HEK293 (cell line): Measurements from ENCODE around the gene ATP6V0A4.

Experiments
- AEBP2 ChIP-seq: fragments of 450-650 bp; formaldehyde crosslinking; IDR thresholded peaks from 2 replicates; pipeline ENCODE4 v1.5.1; 2016; ENCODE audit warnings: missing biosample characterization, missing genetic modification characterization, borderline replicate concordance
- GLI2 ChIP-seq: fragments of 450-650 bp; formaldehyde crosslinking; IDR thresholded peaks from 2 replicates; pipeline ENCODE4; 2017; ENCODE audit warnings: missing biosample characterization, missing genetic modification characterization, low read depth, borderline replicate concordance
- HOXC10 ChIP-seq: sonication (generic); formaldehyde crosslinking; IDR thresholded peaks from 2 replicates; pipeline ENCODE4 v1.8.1; 2023; ENCODE audit warnings: mild to moderate bottlenecking, missing genetic modification reagents
- INSM2 ChIP-seq: fragments of 450-650 bp; formaldehyde crosslinking; IDR thresholded peaks from 2 replicates; pipeline ENCODE4 v1.5.1; 2016; ENCODE audit warnings: missing biosample characterization, missing genetic modification characterization
- OSR2 ChIP-seq: fragments of 450-650 bp; formaldehyde crosslinking; IDR thresholded peaks from 2 replicates; pipeline ENCODE4 v1.5.1; 2016; ENCODE audit warnings: missing biosample characterization, missing genetic modification characterization
- REST ChIP-seq: fragments of 450-650 bp; formaldehyde crosslinking; IDR thresholded peaks from 2 replicates; pipeline ENCODE4 v1.5.1; 2016; ENCODE audit warnings: missing biosample characterization, missing genetic modification characterization
- SP3 ChIP-seq: fragments of 450-650 bp; formaldehyde crosslinking; IDR thresholded peaks from 2 replicates; pipeline ENCODE4 v1.5.1; 2016; ENCODE audit warnings: missing biosample characterization, missing genetic modification characterization
- TRIM28 ChIP-seq: IDR thresholded peaks from 2 replicates; pipeline ENCODE4 v1.6.1; 2011; ENCODE audit warnings: low read length, control low read depth, borderline replicate concordance
- ZBTB8A ChIP-seq: fragments of 450-650 bp; formaldehyde crosslinking; IDR thresholded peaks from 2 replicates; pipeline ENCODE4 v1.5.1; 2016; ENCODE audit warnings: missing biosample characterization, missing genetic modification characterization
- ZNF114 ChIP-seq: fragments of 450-650 bp; formaldehyde crosslinking; IDR thresholded peaks from 2 replicates; pipeline ENCODE4 v1.5.0; 2017; ENCODE audit warnings: missing biosample characterization, missing genetic modification characterization
- ZNF223 ChIP-seq: fragments of 450-650 bp; formaldehyde crosslinking; IDR thresholded peaks from 2 replicates; pipeline ENCODE4 v1.5.1; 2016; ENCODE audit warnings: missing biosample characterization, missing genetic modification characterization
- ZNF311 ChIP-seq: fragments of 450-650 bp; formaldehyde crosslinking; IDR thresholded peaks from 2 replicates; pipeline ENCODE4 v1.5.1; 2017; ENCODE audit warnings: missing biosample characterization, missing genetic modification characterization, borderline replicate concordance
- ZNF324 ChIP-seq: fragments of 450-650 bp; formaldehyde crosslinking; IDR thresholded peaks from 2 replicates; pipeline ENCODE4 v1.5.1; 2016; ENCODE audit warnings: missing biosample characterization, missing genetic modification characterization
- ZNF341 ChIP-seq: fragments of 450-650 bp; formaldehyde crosslinking; IDR thresholded peaks from 2 replicates; pipeline ENCODE4; 2016; ENCODE audit warnings: low read depth, missing biosample characterization, missing genetic modification characterization
- ZNF510 ChIP-seq: fragments of 450-650 bp; formaldehyde crosslinking; IDR thresholded peaks from 2 replicates; pipeline ENCODE4 v1.5.1; 2018; ENCODE audit warnings: mild to moderate bottlenecking, missing genetic modification characterization, missing biosample characterization; ENCODE audit not compliant: insufficient replicate concordance
- ZNF518A ChIP-seq: fragments of 450-650 bp; formaldehyde crosslinking; conservative IDR thresholded peaks from 2 replicates; pipeline ENCODE4 v1.5.1; 2016; ENCODE audit warnings: low read depth, missing biosample characterization, missing genetic modification characterization
- ZNF521 ChIP-seq: fragments of 450-650 bp; formaldehyde crosslinking; IDR thresholded peaks from 2 replicates; pipeline ENCODE4 v1.5.1; 2017; ENCODE audit warnings: missing biosample characterization, mild to moderate bottlenecking, missing genetic modification characterization
- ZNF610 ChIP-seq: fragments of 450-650 bp; formaldehyde crosslinking; IDR thresholded peaks from 2 replicates; pipeline ENCODE4 v1.5.1; 2016; ENCODE audit warnings: missing biosample characterization, missing genetic modification characterization, borderline replicate concordance
- ZNF626 ChIP-seq: fragments of 450-650 bp; sonication (Bioruptor Pico); formaldehyde crosslinking; IDR thresholded peaks from 2 replicates; pipeline ENCODE4 v1.5.1; 2018; ENCODE audit warnings: missing biosample characterization, missing genetic modification characterization, inconsistent platforms
- ZNF639 ChIP-seq: fragments of 450-650 bp; formaldehyde crosslinking; IDR thresholded peaks from 2 replicates; pipeline ENCODE4 v1.5.1; 2016; ENCODE audit warnings: missing biosample characterization, missing genetic modification characterization
- ZNF692 ChIP-seq: fragments of 450-650 bp; formaldehyde crosslinking; IDR thresholded peaks from 2 replicates; pipeline ENCODE4 v1.5.1; 2016; ENCODE audit warnings: missing biosample characterization, missing genetic modification characterization
- ZNF777 ChIP-seq: fragments of 450-650 bp; formaldehyde crosslinking; IDR thresholded peaks from 2 replicates; pipeline ENCODE4 v1.5.1; 2017; ENCODE audit warnings: missing biosample characterization, missing genetic modification characterization, borderline replicate concordance

ATP6V0A4 gene

GRCh38 chr7:138738551-138739335 lies 59.3 kb downstream of the ATP6V0A4 start (continued):
- no peak for TF ChIP-seq INSM2 (tag by site-specific recombination)
- 0 out of 2 replicates have a peak, but pooled peaks have one; percentile 23 for TF ChIP-seq REST
- TF ChIP-seq ZNF510 (tag by site-specific recombination), result no peak
- TF ChIP-seq ZNF610 (tag by site-specific recombination), result no peak
- TF ChIP-seq ZNF521 (tag by site-specific recombination), result no peak
- no peak for TF ChIP-seq ZBTB8A (tag by site-specific recombination)
- no peak for TF ChIP-seq GLI2
- no peak for TF ChIP-seq ZNF341
- TF ChIP-seq TRIM28, result peak; percentile 80; the same call in 1 of the 2 replicates
- TF ChIP-seq SP3 (tag by site-specific recombination), result no peak
- TF ChIP-seq AEBP2 (tag by site-specific recombination), result no peak
- no peak for TF ChIP-seq ZNF311 (tag by site-specific recombination)
- TF ChIP-seq ZNF777 (tag by site-specific recombination), result no peak
- TF ChIP-seq OSR2 (tag by site-specific recombination), result no peak
- no peak for TF ChIP-seq ZNF324
- TF ChIP-seq ZNF114 (tag by site-specific recombination), result no peak
- TF ChIP-seq ZNF518A (tag by site-specific recombination), result no peak
- no peak for TF ChIP-seq ZNF639 (tag by site-specific recombination)
- TF ChIP-seq ZNF692 (tag by site-specific recombination), result no peak
- TF ChIP-seq HOXC10 (CRISPR knock-in tag), result no peak
- TF ChIP-seq ZNF223, result no peak
- TF ChIP-seq ZNF626 (tag by site-specific recombination), result no peak
